Ishikawa (cell line): ENCODE results near the gene TCHP.

Source experiments
- CEBPB ChIP-seq: IDR thresholded peaks from 2 replicates; pipeline ENCODE4 v1.6.1; 2012
- EP300 ChIP-seq: IDR thresholded peaks from 2 replicates; pipeline ENCODE4 v1.6.1; 2012; ENCODE audit warnings: borderline replicate concordance
- RAD21 ChIP-seq: IDR thresholded peaks from 2 replicates; pipeline ENCODE4 v1.6.1; 2012; ENCODE audit warnings: low read depth

DNA sequence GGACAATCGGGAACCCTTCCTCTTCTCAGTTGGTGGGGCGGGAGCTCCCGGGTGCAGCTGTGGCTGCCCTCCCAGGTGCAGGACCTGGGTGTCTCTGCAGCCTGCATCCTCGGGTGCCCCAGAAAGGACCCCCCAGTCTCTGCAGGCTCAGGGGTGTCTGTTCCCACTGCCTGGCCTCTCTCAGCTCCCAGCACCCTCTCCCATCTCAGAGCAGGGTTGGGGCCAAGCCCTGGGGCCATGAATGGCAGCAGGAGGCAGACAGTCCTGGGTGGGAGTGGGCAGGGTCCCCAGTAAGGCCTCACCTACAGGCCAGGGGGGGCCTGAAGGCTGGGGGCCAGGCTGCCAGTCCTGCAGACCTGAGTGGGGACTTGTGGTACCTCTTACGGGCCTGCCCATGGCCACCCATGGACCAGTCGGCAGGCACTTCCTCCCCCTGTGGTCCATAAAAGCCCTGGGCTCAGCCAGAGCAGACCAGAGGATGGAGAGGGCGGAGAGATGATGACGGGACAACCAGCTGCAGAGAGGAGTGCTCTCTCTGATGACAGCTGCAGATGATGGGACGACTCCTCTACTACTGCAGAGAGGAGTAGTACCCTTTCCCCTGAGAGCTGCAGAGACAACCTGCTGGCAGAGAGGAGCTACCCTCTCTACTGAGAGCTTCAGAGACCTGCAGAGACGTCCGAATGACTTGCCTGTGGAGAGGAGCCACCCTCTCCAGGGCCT lies 26.6 kb downstream of the TCHP start:
- TF ChIP-seq CEBPB (no peak), RAD21 (no peak), EP300 (no peak)
